ENCODE measurements around the gene CENPM. TPM values are rescaled to one million over a fixed set of nuclear protein-coding genes. Genes with fewer than 3 reads are reported as not detected.

CENPM gene
- total RNA-seq, 1 donor from 2014 or later: 82.0 TPM

Other genes with a start within 250 kb of the CENPM start
- gene MEI1, start 247.6 kb downstream of the CENPM start, total RNA-seq: 22.3 TPM in 2 replicates
- 18.0 and 19.6 TPM in 2 replicates for gene CCDC134, start 146.5 kb downstream of the CENPM start, total RNA-seq
- gene SREBF2, start 114.0 kb downstream of the CENPM start, total RNA-seq: 235 and 245 TPM in 2 replicates
- 5.8 and 6.1 TPM in 2 replicates for gene SHISA8, start 32.1 kb downstream of the CENPM start, total RNA-seq
- gene TNFRSF13C, start 20.3 kb downstream of the CENPM start, total RNA-seq: 3.0 and 3.2 TPM in 2 replicates
- gene SEPTIN3, start 22.3 kb upstream of the CENPM start, total RNA-seq: 7.0 and 7.9 TPM in 2 replicates
- 1.5 and 2.3 TPM in 2 replicates for gene WBP2NL, start 51.6 kb upstream of the CENPM start, total RNA-seq
- gene NAGA, start 123.7 kb upstream of the CENPM start, total RNA-seq: 30.5 and 30.9 TPM in 2 replicates
- 5.6 and 5.9 TPM in 2 replicates for gene PHETA2, start 127.1 kb upstream of the CENPM start, total RNA-seq
- gene SMDT1, start 132.5 kb upstream of the CENPM start, total RNA-seq: 53.9 and 58.2 TPM in 2 replicates
- 81.6 and 85.8 TPM in 2 replicates for gene NDUFA6, start 143.6 kb upstream of the CENPM start, total RNA-seq
- gene CYP2D6, start 183.7 kb upstream of the CENPM start, total RNA-seq: 4.1 and 4.6 TPM in 2 replicates